ENCODE data around the gene TAF9B.
"Not testable (repeated sequence)": the region's sequence is repeated elsewhere in the genome, so short reads cannot be mapped to it uniquely, and the experiment has no call there.

Gene TAF9B, protein sequence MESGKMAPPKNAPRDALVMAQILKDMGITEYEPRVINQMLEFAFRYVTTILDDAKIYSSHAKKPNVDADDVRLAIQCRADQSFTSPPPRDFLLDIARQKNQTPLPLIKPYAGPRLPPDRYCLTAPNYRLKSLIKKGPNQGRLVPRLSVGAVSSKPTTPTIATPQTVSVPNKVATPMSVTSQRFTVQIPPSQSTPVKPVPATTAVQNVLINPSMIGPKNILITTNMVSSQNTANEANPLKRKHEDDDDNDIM

GRCh38 chrX:78139160-78140123 lies at the start of gene TAF9B:
TAF9B (minus strand) TSS chrX:78139650; CDS start chrX:78139611, 39 bp downstream.
- no peaks in the 10 kb centered on the region for H3K4me1 ChIP-seq (ENCODE audit: control insufficient read depth, insufficient read depth, low read length)
- H3K9me3 ChIP-seq (ENCODE audit: control insufficient read depth, low read length): no peaks in the 10 kb centered on the region

DNA sequence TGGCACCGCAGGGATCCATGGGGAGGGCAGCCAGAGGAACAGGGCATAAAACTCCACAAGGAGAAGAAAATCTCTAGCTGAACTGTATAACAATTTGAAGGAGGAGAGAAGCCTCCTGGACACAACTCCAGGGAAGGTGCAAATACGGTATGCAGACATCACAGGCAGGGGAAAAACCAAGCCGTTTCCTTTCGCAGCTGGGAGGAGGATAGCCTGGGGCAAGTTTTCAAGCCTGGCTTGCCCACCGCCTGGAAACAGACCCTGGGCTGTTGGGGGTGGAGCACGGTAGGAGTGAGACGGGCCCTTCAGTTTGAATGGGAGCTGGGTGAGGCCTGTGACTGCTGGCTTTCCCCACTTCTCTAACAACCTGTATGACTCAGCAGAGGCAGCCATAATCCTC lies 43.4 kb upstream of the TAF9B start:
- Histone ChIP-seq H3K36me3 (ENCODE audit: control insufficient read depth, insufficient read depth, low read length) (no peaks in the 10 kb centered on the region), H3K9ac (ENCODE audit: low read length) (no peak overlapping the region), H3K9me3 (ENCODE audit: control insufficient read depth, low read length) (no peaks in the 10 kb centered on the region), H3K4me1 (ENCODE audit: control insufficient read depth, insufficient read depth, low read length) (no peaks in the 10 kb centered on the region), H3K27me3 (ENCODE audit: control insufficient read depth, insufficient read depth, low read length) (no peaks in the 10 kb centered on the region), H3K4me3 (ENCODE audit: low read length) (no peak overlapping the region)

More at GRCh38 chrX:78139160-78140123, at the start of gene TAF9B:
- H3K36me3 ChIP-seq (ENCODE audit: control insufficient read depth, insufficient read depth, low read length): no peaks in the 10 kb centered on the region
- H3K27me3 ChIP-seq (ENCODE audit: control insufficient read depth, insufficient read depth, low read length): no peaks in the 10 kb centered on the region
- peak within 1 kb of the TSS; percentile 23 for H3K4me3 ChIP-seq (ENCODE audit: low read length)
- peak within 1 kb of the TSS; percentile 70 for H3K9ac ChIP-seq (ENCODE audit: low read length)

- Histone ChIP-seq H3K9me3 (ENCODE audit: control insufficient read depth, low read length) (no peaks in the 10 kb centered on the region), H3K9ac (ENCODE audit: low read length) (no peak overlapping the region), H3K4me1 (ENCODE audit: control insufficient read depth, insufficient read depth, low read length) (no peaks in the 10 kb centered on the region), H3K36me3 (ENCODE audit: control insufficient read depth, insufficient read depth, low read length) (no peaks in the 10 kb centered on the region), H3K27me3 (ENCODE audit: control insufficient read depth, insufficient read depth, low read length) (no peaks in the 10 kb centered on the region), H3K4me3 (ENCODE audit: low read length) (no peak overlapping the region)
Measured at GRCh38 chrX:78181307-78181706, 41.9 kb upstream of the TAF9B start.

DNA sequence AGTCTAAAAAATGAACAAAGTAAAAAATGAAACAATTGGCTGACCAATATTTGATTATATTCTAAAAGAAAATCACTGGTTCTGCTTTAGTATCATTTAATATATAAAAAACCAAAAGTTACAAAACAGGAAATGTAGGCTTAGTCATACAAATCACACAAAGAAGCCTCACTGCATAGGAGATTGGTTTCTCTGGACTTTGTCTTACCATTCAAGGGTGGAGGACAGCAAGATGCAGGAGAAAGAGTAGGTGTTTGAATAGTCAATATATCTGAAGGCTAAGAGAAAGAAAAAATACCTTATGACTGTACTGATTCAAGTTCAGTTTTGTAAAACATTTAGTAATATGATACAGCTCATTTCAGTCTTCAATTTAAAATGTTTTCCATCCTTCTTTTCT lies 28.6 kb upstream of the TAF9B start:
- no peaks in the 10 kb centered on the region for H3K27me3 ChIP-seq (ENCODE audit: control insufficient read depth, insufficient read depth, low read length)
- H3K4me1 ChIP-seq (ENCODE audit: control insufficient read depth, insufficient read depth, low read length): no peaks in the 10 kb centered on the region
- H3K36me3 ChIP-seq (ENCODE audit: control insufficient read depth, insufficient read depth, low read length): no peaks in the 10 kb centered on the region
- H3K4me3 ChIP-seq (ENCODE audit: low read length): no peak overlapping the region
- no peaks in the 10 kb centered on the region for H3K9me3 ChIP-seq (ENCODE audit: control insufficient read depth, low read length)
- H3K9ac ChIP-seq (ENCODE audit: low read length): no peak overlapping the region

DNA sequence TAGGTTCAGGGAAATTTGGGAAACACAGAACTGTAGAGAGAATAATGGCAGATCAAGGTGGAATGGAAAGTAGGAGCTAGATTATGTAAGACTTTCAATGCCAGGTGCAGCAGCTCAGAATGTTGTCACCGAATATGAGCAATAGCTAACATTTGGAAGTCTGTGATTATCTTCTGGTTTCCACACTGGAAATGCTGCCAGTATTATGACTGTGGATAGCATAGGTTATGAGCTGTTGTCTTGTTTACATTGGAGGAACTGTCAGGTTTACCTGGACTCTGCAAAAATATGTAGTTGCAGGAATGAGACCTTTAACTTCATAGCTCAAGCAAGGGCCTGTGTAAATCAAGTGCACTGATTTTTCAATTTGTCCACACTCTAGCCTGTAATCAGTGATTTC lies 26.0 kb upstream of the TAF9B start:
- Histone ChIP-seq H3K27me3 (ENCODE audit: control insufficient read depth, insufficient read depth, low read length) (no peaks in the 10 kb centered on the region), H3K4me3 (ENCODE audit: low read length) (no peak overlapping the region), H3K9ac (ENCODE audit: low read length) (no peak overlapping the region)

DNA sequence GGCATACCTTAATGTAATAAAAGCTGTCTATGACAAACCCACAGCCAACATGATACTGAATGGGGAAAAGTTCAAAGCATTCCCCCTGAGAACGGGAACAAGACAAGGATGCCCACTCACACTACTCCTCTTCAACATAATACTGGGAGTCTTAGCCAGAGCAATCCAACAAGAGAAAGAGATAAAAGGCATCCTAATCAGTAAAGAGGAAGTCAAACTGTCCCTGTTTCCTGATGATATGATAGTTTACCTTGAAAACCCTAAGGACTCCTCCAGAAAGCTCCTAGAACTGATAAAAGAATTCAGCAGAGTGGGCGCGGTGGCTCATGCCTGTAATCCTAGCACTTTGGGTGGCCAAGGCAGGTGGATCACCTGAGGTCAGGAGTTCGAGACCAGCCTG lies 23.7 kb upstream of the TAF9B start:
- not testable (repeated sequence) for H3K36me3 ChIP-seq (ENCODE audit: control insufficient read depth, insufficient read depth, low read length); H3K4me1 ChIP-seq (ENCODE audit: control insufficient read depth, insufficient read depth, low read length); H3K27me3 ChIP-seq (ENCODE audit: control insufficient read depth, insufficient read depth, low read length); H3K9ac ChIP-seq (ENCODE audit: low read length); H3K9me3 ChIP-seq (ENCODE audit: control insufficient read depth, low read length); H3K4me3 ChIP-seq (ENCODE audit: low read length)

More for the DNA sequence above, 26.0 kb upstream of the TAF9B start:
- Histone ChIP-seq H3K4me1 (ENCODE audit: control insufficient read depth, insufficient read depth, low read length) (no peaks in the 10 kb centered on the region), H3K9me3 (ENCODE audit: control insufficient read depth, low read length) (no peaks in the 10 kb centered on the region), H3K36me3 (ENCODE audit: control insufficient read depth, insufficient read depth, low read length) (no peaks in the 10 kb centered on the region)

DNA sequence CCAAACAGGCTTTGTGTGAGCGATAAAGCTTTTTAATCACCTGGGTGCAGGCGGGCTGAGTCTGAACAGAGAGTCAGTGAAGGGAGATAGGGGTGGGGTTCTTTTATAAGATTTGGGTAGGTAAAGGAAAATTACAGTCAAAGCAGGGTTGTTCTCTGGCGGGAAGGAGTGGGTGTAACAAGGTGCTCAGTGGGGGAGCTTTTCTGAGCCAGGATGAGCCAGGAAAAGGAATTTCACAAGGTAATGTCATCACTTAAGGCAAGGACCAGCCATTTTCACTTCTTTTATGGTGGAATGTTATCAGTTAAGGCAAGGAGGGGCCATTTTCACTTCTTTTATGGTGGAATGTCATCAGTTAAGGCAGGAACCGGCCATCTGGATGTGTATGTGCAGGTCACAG lies 21.3 kb upstream of the TAF9B start:
- not testable (repeated sequence) for H3K27me3 ChIP-seq (ENCODE audit: control insufficient read depth, insufficient read depth, low read length); H3K36me3 ChIP-seq (ENCODE audit: control insufficient read depth, insufficient read depth, low read length); H3K4me3 ChIP-seq (ENCODE audit: low read length); H3K9ac ChIP-seq (ENCODE audit: low read length); H3K4me1 ChIP-seq (ENCODE audit: control insufficient read depth, insufficient read depth, low read length); H3K9me3 ChIP-seq (ENCODE audit: control insufficient read depth, low read length)

DNA sequence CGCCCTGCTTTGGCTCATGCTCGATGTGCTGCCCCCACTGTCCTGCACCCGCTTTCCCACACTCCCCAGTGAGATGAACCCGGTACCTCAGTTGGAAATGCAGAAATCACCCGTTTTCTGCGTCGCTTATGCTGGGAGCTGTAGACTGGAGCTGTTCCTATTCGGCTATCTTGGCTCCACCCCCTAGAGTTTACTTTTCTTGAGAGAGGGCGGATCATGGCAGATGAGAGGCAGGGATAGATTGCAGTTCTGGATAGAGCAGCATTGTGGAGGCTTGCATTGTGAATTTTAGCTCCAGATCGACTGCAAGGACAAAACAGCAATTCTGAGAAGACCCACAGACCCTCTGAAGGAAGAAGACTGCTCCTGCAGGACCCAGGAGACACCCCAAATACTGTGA lies 18.4 kb upstream of the TAF9B start:
- H3K36me3 ChIP-seq (ENCODE audit: control insufficient read depth, insufficient read depth, low read length); H3K9ac ChIP-seq (ENCODE audit: low read length); H3K4me3 ChIP-seq (ENCODE audit: low read length); H3K4me1 ChIP-seq (ENCODE audit: control insufficient read depth, insufficient read depth, low read length); H3K27me3 ChIP-seq (ENCODE audit: control insufficient read depth, insufficient read depth, low read length); H3K9me3 ChIP-seq (ENCODE audit: control insufficient read depth, low read length): not testable (repeated sequence)

DNA sequence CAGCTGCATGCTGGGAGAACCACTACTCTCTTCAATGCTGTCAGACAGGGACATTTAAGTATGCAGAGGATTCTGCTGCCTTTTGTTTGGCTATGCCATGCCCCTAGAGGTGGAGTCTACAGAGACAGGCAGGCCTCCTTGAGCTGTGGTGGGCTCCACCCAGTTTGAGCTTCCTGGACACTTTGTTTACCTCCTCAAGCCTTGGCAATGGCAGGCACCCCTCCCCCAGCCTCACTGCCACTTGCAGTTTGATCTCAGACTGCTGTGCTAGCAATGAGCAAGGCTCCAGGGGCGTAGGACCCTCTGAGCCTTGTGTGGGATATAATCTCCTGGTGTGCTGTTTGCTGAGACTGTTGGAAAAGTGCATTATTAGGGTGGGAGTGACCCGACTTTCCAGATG lies 17.9 kb upstream of the TAF9B start:
- H3K9ac ChIP-seq (ENCODE audit: low read length); H3K9me3 ChIP-seq (ENCODE audit: control insufficient read depth, low read length); H3K4me3 ChIP-seq (ENCODE audit: low read length); H3K27me3 ChIP-seq (ENCODE audit: control insufficient read depth, insufficient read depth, low read length); H3K4me1 ChIP-seq (ENCODE audit: control insufficient read depth, insufficient read depth, low read length); H3K36me3 ChIP-seq (ENCODE audit: control insufficient read depth, insufficient read depth, low read length): not testable (repeated sequence)

GRCh38 chrX:78147002-78147540 lies 7.6 kb upstream of the TAF9B start:
- not testable (repeated sequence) for H3K27me3 ChIP-seq (ENCODE audit: control insufficient read depth, insufficient read depth, low read length); H3K9me3 ChIP-seq (ENCODE audit: control insufficient read depth, low read length); H3K9ac ChIP-seq (ENCODE audit: low read length); H3K4me3 ChIP-seq (ENCODE audit: low read length); H3K36me3 ChIP-seq (ENCODE audit: control insufficient read depth, insufficient read depth, low read length); H3K4me1 ChIP-seq (ENCODE audit: control insufficient read depth, insufficient read depth, low read length)

DNA sequence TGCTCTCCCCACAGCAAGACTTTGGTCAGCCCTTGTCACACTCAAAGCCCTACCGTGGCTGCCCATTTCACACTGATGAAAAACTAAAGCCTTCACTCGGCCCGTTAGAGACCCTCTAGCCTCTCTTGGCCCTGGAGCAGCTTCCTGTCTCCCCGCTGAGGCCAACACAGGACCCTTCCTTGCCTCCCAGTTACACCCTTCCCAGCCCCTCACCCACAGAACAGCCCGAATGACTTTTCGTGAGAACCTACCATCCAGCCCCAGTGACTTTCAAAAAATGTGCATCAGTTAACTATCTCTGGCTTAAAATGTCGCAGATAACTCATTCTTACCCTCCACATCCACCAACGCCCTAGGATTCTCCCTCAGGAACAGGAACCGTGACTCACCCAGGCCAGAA lies 756 bp upstream of the TAF9B start:
- no peak overlapping the region for H3K4me3 ChIP-seq (ENCODE audit: low read length)
- no peaks in the 10 kb centered on the region for H3K27me3 ChIP-seq (ENCODE audit: control insufficient read depth, insufficient read depth, low read length)
- H3K4me1 ChIP-seq (ENCODE audit: control insufficient read depth, insufficient read depth, low read length): no peaks in the 10 kb centered on the region
- H3K9ac ChIP-seq (ENCODE audit: low read length): no peak overlapping the region
- no peaks in the 10 kb centered on the region for H3K36me3 ChIP-seq (ENCODE audit: control insufficient read depth, insufficient read depth, low read length)
- H3K9me3 ChIP-seq (ENCODE audit: control insufficient read depth, low read length): no peaks in the 10 kb centered on the region

DNA sequence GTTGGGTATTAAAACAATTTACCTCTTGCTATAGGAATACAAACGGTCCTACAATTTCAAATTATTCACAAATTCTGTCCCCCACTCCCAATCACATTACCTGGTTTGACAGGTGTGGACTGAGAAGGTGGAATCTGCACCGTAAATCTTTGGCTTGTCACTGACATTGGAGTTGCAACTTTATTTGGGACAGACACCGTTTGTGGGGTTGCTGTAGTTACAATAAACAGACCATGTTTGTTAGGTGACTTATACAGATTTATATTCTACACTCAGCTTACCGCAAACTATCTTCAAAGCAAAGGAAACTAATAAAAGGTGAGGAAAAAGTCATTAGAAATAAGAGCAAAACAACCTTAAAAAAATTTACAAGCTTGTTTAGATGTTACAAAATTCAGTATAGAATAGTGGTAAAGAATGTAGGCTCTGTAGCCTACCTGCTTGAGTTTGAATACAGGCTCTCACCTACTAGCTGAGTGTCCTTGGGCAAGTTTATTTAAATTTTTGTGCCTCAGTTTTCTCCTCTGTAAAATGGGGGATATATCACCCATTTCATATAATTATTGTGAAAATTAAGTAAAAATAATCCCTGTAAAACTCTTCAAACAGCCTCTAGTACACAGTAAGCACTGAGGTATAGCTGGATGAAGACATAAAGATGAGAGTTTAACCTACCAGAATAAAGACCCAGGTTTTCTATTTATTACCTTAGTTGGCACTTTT lies 6.1 kb downstream of the TAF9B start:
- H3K4me1 ChIP-seq (ENCODE audit: control insufficient read depth, insufficient read depth, low read length): no peaks in the 10 kb centered on the region
- no peak overlapping the region for H3K9ac ChIP-seq (ENCODE audit: low read length)
- no peak overlapping the region for H3K4me3 ChIP-seq (ENCODE audit: low read length)
- no peaks in the 10 kb centered on the region for H3K27me3 ChIP-seq (ENCODE audit: control insufficient read depth, insufficient read depth, low read length)
- no peaks in the 10 kb centered on the region for H3K9me3 ChIP-seq (ENCODE audit: control insufficient read depth, low read length)
- H3K36me3 ChIP-seq (ENCODE audit: control insufficient read depth, insufficient read depth, low read length): no peaks in the 10 kb centered on the region

Measured in mucosa of stomach (tissue), 1 donor.